Measurements from ENCODE around the gene REP15.

DNA sequence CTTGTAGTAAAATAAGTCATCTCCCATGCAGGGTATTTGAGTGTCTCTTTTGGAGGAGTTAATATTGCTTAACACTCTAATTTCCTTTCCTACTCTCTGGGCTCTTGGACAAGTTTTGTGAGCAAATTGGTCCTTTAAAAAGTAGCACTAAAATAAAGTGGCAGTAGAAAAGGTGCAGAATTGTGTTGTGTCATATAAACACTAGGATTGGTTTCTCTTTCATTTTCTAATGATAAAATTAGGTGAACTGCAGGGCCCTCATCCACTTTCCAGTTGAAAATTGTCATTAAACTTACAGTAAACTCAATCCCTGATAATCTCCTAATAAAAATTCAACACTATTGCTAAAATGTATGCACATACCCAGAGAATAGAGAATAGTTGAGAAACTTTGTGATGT is 42.6 kb upstream of the REP15 start:
- TF ChIP-seq, protein P1, sequence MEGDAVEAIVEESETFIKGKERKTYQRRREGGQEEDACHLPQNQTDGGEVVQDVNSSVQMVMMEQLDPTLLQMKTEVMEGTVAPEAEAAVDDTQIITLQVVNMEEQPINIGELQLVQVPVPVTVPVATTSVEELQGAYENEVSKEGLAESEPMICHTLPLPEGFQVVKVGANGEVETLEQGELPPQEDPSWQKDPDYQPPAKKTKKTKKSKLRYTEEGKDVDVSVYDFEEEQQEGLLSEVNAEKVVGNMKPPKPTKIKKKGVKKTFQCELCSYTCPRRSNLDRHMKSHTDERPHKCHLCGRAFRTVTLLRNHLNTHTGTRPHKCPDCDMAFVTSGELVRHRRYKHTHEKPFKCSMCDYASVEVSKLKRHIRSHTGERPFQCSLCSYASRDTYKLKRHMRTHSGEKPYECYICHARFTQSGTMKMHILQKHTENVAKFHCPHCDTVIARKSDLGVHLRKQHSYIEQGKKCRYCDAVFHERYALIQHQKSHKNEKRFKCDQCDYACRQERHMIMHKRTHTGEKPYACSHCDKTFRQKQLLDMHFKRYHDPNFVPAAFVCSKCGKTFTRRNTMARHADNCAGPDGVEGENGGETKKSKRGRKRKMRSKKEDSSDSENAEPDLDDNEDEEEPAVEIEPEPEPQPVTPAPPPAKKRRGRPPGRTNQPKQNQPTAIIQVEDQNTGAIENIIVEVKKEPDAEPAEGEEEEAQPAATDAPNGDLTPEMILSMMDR (IDR thresholded peaks at IDR 0.05), result no peak
- TF ChIP-seq POLR2A (IDR thresholded peaks at IDR 0.05), result no peak
- TF ChIP-seq POLR2AphosphoS5 (IDR thresholded peaks at IDR 0.05), result no peak

Data from transverse colon (tissue), 4 donors.